Astrocyte (in vitro differentiated cells and primary cell): ENCODE results near the gene GNAI3. TPM values are rescaled to one million over a fixed set of nuclear protein-coding genes. Genes with fewer than 3 reads are reported as not detected.
A peak's percentile ranks its signal among the peaks of the same experiment; 100 is the strongest.

Source experiments
- DNase-seq: peaks from one replicate; pipeline ENCODE4 v3.0.0-alpha.2; 2010; ENCODE audit warnings: low read depth
- FAIRE-seq: peaks from 2 replicates; lab custom pipeline; 2011; peaks lifted over from hg19 to GRCh38; lab: Jason Lieb, UNC
- H2AFZ ChIP-seq: 2 replicates; pipeline ENCODE4 v1.6.0; 2012; ENCODE audit warnings: low read depth, low read length, inconsistent platforms
- H3K27ac ChIP-seq: 2 replicates; pipeline ENCODE4 v1.5.1; 2011; ENCODE audit warnings: low read depth, low read length, inconsistent platforms
- H3K27me3 ChIP-seq: 2 replicates; pipeline ENCODE4 v1.6.0; 2011; ENCODE audit warnings: low read length, inconsistent platforms; ENCODE audit not compliant: insufficient read depth
- H3K36me3 ChIP-seq: 2 replicates; pipeline ENCODE4 v1.5.1; 2011; ENCODE audit warnings: low read length, inconsistent platforms; ENCODE audit not compliant: insufficient read depth
- H3K4me1 ChIP-seq: 2 replicates; pipeline ENCODE4 v1.5.1; 2011; ENCODE audit warnings: low read length, inconsistent platforms; ENCODE audit not compliant: insufficient read depth
- H3K4me2 ChIP-seq: 2 replicates; pipeline ENCODE4 v1.6.0; 2012; ENCODE audit warnings: low read length, inconsistent platforms
- H3K4me3 ChIP-seq: 2 replicates; pipeline ENCODE4 v1.5.1; 2011; ENCODE audit warnings: low read depth, mild to moderate bottlenecking, low read length, inconsistent platforms; ENCODE audit not compliant: insufficient read depth
- H3K79me2 ChIP-seq: 2 replicates; pipeline ENCODE4 v1.6.0; 2012; ENCODE audit warnings: mild to moderate bottlenecking, low read length, inconsistent platforms; ENCODE audit not compliant: insufficient read depth
- H3K9ac ChIP-seq: 2 replicates; pipeline ENCODE4 v1.6.0; 2012; ENCODE audit warnings: mild to moderate bottlenecking, low read length, inconsistent platforms
- H3K9me3 ChIP-seq: 2 replicates; pipeline ENCODE4 v1.5.1; 2012; ENCODE audit warnings: low read depth, mild to moderate bottlenecking, low read length, inconsistent platforms; ENCODE audit not compliant: insufficient read depth
- H4K20me1 ChIP-seq: 2 replicates; pipeline ENCODE4 v1.6.0; 2012; ENCODE audit warnings: low read length, inconsistent platforms; ENCODE audit not compliant: insufficient read depth
- H3K27ac Mint-ChIP-seq: one replicate; pipeline ENCODE4 v1.8.0; 2021; ENCODE audit warnings: mild to moderate bottlenecking, mixed read lengths; ENCODE audit not compliant: unreplicated experiment
- H3K27me3 Mint-ChIP-seq: one replicate; pipeline ENCODE4 v1.8.0; 2021; ENCODE audit warnings: low read depth, mixed read lengths; ENCODE audit not compliant: unreplicated experiment
- H3K36me3 Mint-ChIP-seq: one replicate; pipeline ENCODE4 v1.8.0; 2021; ENCODE audit warnings: low read depth, mixed read lengths; ENCODE audit not compliant: unreplicated experiment
- H3K4me1 Mint-ChIP-seq: one replicate; pipeline ENCODE4 v1.8.0; 2021; ENCODE audit warnings: low read depth, mixed read lengths; ENCODE audit not compliant: unreplicated experiment
- H3K4me3 Mint-ChIP-seq: one replicate; pipeline ENCODE4 v1.8.0; 2021; ENCODE audit warnings: mild to moderate bottlenecking, moderate library complexity, mixed read lengths; ENCODE audit not compliant: unreplicated experiment
- H3K9me3 Mint-ChIP-seq: one replicate; pipeline ENCODE4 v1.8.0; 2021; ENCODE audit warnings: mild to moderate bottlenecking, mixed read lengths; ENCODE audit not compliant: unreplicated experiment
- CTCF ChIP-seq: IDR thresholded peaks from 2 replicates; pipeline ENCODE4 v1.5.1; 2011; ENCODE audit warnings: low read depth, mild to moderate bottlenecking, inconsistent platforms, low read length, moderate library complexity; ENCODE audit not compliant: insufficient read depth
- EZH2 ChIP-seq: IDR thresholded peaks from 2 replicates; pipeline ENCODE4 v1.6.1; 2012; ENCODE audit warnings: mild to moderate bottlenecking, low read length, inconsistent platforms; ENCODE audit not compliant: insufficient read depth
- total RNA-seq: library from RNA; stranded (reverse); gene quantifications from 2 replicates; pipeline ENCODE4 v1.2.1, GENCODE V29; 2021

The GNAI3 gene
- total RNA-seq, 1 donor from 2014 or later = 16.1 TPM

- no peak overlapping the region for H3K4me2 ChIP-seq
- no peak overlapping the region for H3K9ac ChIP-seq
- peaks cover 26% of the 10 kb centered on the region for H3K4me1 ChIP-seq
- Mint-ChIP-seq H3K27ac (peak overlapping the region; percentile 96), H3K36me3 (peaks cover 9% of the 10 kb centered on the region), H3K4me1 (peaks cover 38% of the 10 kb centered on the region), H3K27me3 (no peaks in the 10 kb centered on the region), H3K9me3 (peaks cover 1% of the 10 kb centered on the region), H3K4me3 (peak overlapping the region; percentile 54)
- DNase-seq = no peak
- H3K79me2 ChIP-seq = no peaks in the 10 kb centered on the region
- H3K4me3 ChIP-seq = no peak overlapping the region
- H3K27ac ChIP-seq = no peak overlapping the region
- no peak overlapping the region for H2AFZ ChIP-seq
- no peaks in the 10 kb centered on the region for H4K20me1 ChIP-seq
- TF ChIP-seq EZH2 = no peak
- no peak for TF ChIP-seq CTCF
- no peak for FAIRE-seq
- no peaks in the 10 kb centered on the region for H3K27me3 ChIP-seq
- H3K9me3 ChIP-seq = no peaks in the 10 kb centered on the region
- peaks cover under 1% of the 10 kb centered on the region for H3K36me3 ChIP-seq
Measured at GRCh38 chr1:109611308-109611990, 63.0 kb downstream of the GNAI3 start.

DNA sequence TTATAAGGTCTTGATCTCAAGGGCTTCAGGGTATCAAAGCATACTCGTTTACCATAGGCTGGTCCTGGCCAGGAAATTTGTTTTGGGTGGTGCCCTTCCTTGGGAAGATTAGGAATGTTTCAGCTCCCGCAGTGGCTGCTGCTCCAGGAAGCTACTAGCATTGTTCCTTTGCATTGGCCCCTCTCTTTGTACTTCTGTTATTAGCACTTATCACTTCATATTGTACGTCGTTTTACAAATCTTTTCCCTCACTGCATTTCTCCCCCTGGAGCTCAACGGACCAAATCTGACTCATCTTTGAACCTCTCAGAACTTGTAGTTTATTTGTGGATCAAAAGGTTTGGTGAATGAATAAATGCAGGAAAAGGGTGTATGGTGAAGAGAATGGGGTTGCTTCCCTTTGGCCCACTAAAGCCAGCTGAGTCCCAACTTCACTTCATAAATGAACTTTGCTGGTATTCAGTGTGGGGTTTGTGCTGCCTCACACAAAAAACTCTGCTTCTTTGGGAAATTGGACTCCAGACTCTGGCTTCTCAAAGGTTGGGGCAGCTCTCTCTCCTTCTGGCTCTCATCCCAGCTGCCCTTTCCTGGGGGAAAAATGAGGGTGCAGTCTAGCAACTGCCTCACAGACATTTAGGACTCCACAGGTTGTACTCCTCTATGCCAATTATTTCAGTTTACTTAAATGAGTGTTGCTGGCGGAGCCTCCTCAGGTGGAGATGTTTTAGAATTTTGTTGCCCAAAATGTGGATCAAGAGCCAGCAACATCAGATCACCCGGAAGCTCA lies 65.1 kb downstream of the GNAI3 start:
- no peaks in the 10 kb centered on the region for H4K20me1 ChIP-seq
- peak overlapping the region; percentile 64 for H3K27ac Mint-ChIP-seq
- no peak overlapping the region for H3K9ac ChIP-seq
- peaks cover 53% of the 10 kb centered on the region for H3K4me1 Mint-ChIP-seq
- no peak for FAIRE-seq
- peak overlapping the region; percentile 23 for H3K27ac ChIP-seq
- H3K4me3 ChIP-seq = no peak overlapping the region
- H3K4me2 ChIP-seq = peak overlapping the region; percentile 29
- peaks cover 5% of the 10 kb centered on the region for H3K36me3 Mint-ChIP-seq
- H3K4me3 Mint-ChIP-seq = peak overlapping the region; percentile 37
- H3K27me3 Mint-ChIP-seq = no peaks in the 10 kb centered on the region
- peak; percentile 72 for DNase-seq
- no peaks in the 10 kb centered on the region for H3K27me3 ChIP-seq
- no peaks in the 10 kb centered on the region for H3K36me3 ChIP-seq
- no peaks in the 10 kb centered on the region for H3K79me2 ChIP-seq
- peaks cover 3% of the 10 kb centered on the region for H3K9me3 Mint-ChIP-seq
- no peaks in the 10 kb centered on the region for H3K9me3 ChIP-seq
- no peak overlapping the region for H2AFZ ChIP-seq
- peaks cover 42% of the 10 kb centered on the region for H3K4me1 ChIP-seq
- TF ChIP-seq EZH2 (no peak), CTCF (no peak)
